Nephron (organoid): ENCODE results near the gene PLA2G2A.

Source experiments
- H3K27ac Mint-ChIP-seq, 3 experiments: 2 replicates each; pipeline ENCODE4 v1.8.0; 2020; ENCODE audit warnings: mixed read lengths in 3 of 3, mild to moderate bottlenecking in 2 of 3, moderate library complexity in 1 of 3
- H3K27me3 Mint-ChIP-seq: 2 replicates; pipeline ENCODE4 v1.8.0; 2021; ENCODE audit warnings: low read depth, mild to moderate bottlenecking, moderate library complexity, mixed read lengths
- H3K36me3 Mint-ChIP-seq: 2 replicates; pipeline ENCODE4 v1.8.0; 2020; ENCODE audit warnings: low read depth, mixed read lengths
- H3K4me1 Mint-ChIP-seq: 2 replicates; pipeline ENCODE4 v1.8.0; 2020; ENCODE audit warnings: mixed read lengths
- H3K4me3 Mint-ChIP-seq, 3 experiments: 2 replicates each; pipeline ENCODE4 v1.8.0; 2020; ENCODE audit warnings: mild to moderate bottlenecking in 3 of 3, mixed read lengths in 3 of 3, moderate library complexity in 2 of 3
- H3K9me3 Mint-ChIP-seq: 2 replicates; pipeline ENCODE4 v1.8.0; 2020; ENCODE audit warnings: mixed read lengths
- TF ChIP-seq, protein P1 (sequence below), 3 experiments: fragments of 200-600 bp; sonication (generic); IDR thresholded peaks; one replicate each; pipeline ENCODE4 v1.5.0; 2021; ENCODE audit warnings: antibody characterized with exemption in 3 of 3; ENCODE audit not compliant: unreplicated experiment in 3 of 3

Gene PLA2G2A

DNA sequence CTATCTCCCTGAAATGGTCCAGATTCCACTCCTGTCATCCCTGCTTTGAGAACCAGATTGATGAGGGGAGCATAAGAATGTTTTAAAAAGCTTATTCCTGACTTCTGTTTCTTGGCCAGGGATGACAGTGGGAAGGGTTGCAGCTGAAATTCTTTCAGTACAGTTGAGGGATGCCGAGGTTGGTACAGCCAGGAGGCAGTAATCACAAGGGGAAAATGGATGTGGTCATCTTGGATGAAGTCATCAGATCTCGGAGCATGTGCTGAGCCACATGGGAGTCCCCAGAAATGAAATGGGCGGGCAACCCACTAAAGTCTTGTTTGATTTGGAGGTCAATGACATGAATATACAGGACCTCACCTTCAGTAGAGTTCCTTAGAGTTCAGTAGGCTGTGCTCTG, 37.3 kb downstream of the PLA2G2A start:
- TF ChIP-seq, protein P1, sequence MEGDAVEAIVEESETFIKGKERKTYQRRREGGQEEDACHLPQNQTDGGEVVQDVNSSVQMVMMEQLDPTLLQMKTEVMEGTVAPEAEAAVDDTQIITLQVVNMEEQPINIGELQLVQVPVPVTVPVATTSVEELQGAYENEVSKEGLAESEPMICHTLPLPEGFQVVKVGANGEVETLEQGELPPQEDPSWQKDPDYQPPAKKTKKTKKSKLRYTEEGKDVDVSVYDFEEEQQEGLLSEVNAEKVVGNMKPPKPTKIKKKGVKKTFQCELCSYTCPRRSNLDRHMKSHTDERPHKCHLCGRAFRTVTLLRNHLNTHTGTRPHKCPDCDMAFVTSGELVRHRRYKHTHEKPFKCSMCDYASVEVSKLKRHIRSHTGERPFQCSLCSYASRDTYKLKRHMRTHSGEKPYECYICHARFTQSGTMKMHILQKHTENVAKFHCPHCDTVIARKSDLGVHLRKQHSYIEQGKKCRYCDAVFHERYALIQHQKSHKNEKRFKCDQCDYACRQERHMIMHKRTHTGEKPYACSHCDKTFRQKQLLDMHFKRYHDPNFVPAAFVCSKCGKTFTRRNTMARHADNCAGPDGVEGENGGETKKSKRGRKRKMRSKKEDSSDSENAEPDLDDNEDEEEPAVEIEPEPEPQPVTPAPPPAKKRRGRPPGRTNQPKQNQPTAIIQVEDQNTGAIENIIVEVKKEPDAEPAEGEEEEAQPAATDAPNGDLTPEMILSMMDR (IDR thresholded peaks at IDR 0.05; ENCODE audit: unreplicated experiment in 3 of 3): no peak
- Mint-ChIP-seq H3K4me3 (no peak overlapping the region), H3K27ac (no peak overlapping the region), H3K4me1 (no peaks in the 10 kb centered on the region), H3K36me3 (no peaks in the 10 kb centered on the region), H3K9me3 (no peaks in the 10 kb centered on the region), H3K27me3 (no peaks in the 10 kb centered on the region)

DNA sequence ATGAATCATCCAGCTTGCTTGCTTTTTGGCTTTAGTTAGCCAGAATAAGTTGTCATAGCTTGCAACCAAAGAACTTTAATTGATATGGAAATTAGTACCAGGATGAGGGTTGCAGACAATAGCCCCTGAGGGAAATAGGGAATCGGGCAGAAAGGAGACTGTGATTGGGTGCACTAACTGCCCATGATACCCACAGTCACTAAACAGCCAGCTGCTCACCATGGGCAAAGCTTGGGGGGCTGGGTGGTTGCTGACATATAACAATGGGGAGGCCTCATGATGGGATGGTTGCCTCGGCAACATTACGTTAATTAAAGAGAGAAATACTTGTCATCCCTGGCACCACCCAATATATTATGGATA, 38.2 kb downstream of the PLA2G2A start:
- H3K4me1 Mint-ChIP-seq: no peaks in the 10 kb centered on the region
- no peaks in the 10 kb centered on the region for H3K36me3 Mint-ChIP-seq
- H3K9me3 Mint-ChIP-seq: no peaks in the 10 kb centered on the region
- H3K4me3 Mint-ChIP-seq: no peak overlapping the region
- TF ChIP-seq, protein P1 (IDR thresholded peaks at IDR 0.05; ENCODE audit: unreplicated experiment in 3 of 3): no peak
- peaks cover 5% of the 10 kb centered on the region for H3K27me3 Mint-ChIP-seq
- H3K27ac Mint-ChIP-seq: no peak overlapping the region

- no peaks in the 10 kb centered on the region for H3K9me3 Mint-ChIP-seq
- TF ChIP-seq, protein P1 (IDR thresholded peaks at IDR 0.05; ENCODE audit: unreplicated experiment in 3 of 3): no peak
- H3K27ac Mint-ChIP-seq: no peak overlapping the region
- no peak overlapping the region for H3K4me3 Mint-ChIP-seq
- no peaks in the 10 kb centered on the region for H3K36me3 Mint-ChIP-seq
- no peaks in the 10 kb centered on the region for H3K4me1 Mint-ChIP-seq
- peaks cover 6% of the 10 kb centered on the region for H3K27me3 Mint-ChIP-seq
Measured at GRCh38 chr1:19940486-19941205, 38.8 kb downstream of the PLA2G2A start.

DNA sequence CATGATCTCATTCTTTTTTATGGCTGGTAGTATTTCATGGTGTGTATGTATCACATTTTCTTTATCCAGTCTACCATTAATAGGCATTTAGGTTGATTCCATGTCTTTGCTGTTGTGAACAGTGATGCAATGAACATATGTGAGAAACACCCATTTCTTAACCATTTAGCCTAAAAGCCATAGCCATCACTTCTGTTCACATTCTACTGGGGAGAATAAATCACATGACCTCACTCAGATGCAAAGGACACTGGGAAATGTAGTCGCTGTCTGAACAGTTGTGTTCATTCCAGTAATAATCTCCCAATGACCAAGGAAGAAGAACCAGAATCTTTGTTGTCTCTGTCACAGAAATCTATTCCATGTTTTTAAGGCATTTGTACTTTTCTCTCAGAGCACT, 40.9 kb downstream of the PLA2G2A start:
- Mint-ChIP-seq H3K4me3 (no peak overlapping the region), H3K27ac (no peak overlapping the region)
- TF ChIP-seq, protein P1 (IDR thresholded peaks at IDR 0.05; ENCODE audit: unreplicated experiment in 3 of 3): no peak

GRCh38 chr1:19936061-19936750, 43.2 kb downstream of the PLA2G2A start:
- Mint-ChIP-seq H3K4me3 (no peak overlapping the region), H3K4me1 (no peaks in the 10 kb centered on the region), H3K27ac (no peak overlapping the region), H3K27me3 (peaks cover 10% of the 10 kb centered on the region), H3K36me3 (peaks cover 5% of the 10 kb centered on the region), H3K9me3 (peaks cover 15% of the 10 kb centered on the region)
- TF ChIP-seq, protein P1 (IDR thresholded peaks at IDR 0.05; ENCODE audit: unreplicated experiment in 3 of 3): no peak

More for the DNA sequence above, 40.9 kb downstream of the PLA2G2A start:
- Mint-ChIP-seq H3K9me3 (no peaks in the 10 kb centered on the region), H3K36me3 (no peaks in the 10 kb centered on the region), H3K27me3 (peaks cover 10% of the 10 kb centered on the region), H3K4me1 (no peaks in the 10 kb centered on the region)

DNA sequence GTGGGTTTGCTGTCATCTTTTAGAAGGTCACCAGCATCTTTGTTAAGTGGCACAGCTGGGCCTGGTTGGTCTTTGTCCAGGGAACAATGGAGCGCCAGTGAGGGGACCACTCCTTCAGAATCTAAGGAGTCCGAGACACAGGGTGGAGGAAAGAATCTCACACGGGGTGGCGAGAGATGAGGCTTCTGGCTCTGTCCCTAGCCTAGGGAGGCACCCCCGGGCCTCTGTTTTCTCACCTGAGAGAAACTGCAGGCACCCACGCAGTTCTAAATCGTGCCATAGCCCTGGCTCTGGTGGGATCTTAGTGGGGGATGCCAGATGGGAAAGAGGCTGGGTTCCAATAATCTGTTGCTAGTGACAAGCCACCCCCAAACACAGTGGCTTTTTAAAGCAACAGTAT, 45.1 kb downstream of the PLA2G2A start:
- Mint-ChIP-seq H3K27me3 (peaks cover 10% of the 10 kb centered on the region), H3K36me3 (peaks cover 5% of the 10 kb centered on the region), H3K27ac (no peak overlapping the region), H3K9me3 (peaks cover 19% of the 10 kb centered on the region), H3K4me3 (no peak overlapping the region), H3K4me1 (no peaks in the 10 kb centered on the region)
- TF ChIP-seq, protein P1 (IDR thresholded peaks at IDR 0.05; ENCODE audit: unreplicated experiment in 3 of 3): no peak
